Retinal pigment epithelial cell (primary cell): ENCODE data around the gene CMIP.

Experiments
- DNase-seq: peaks from one replicate; pipeline ENCODE4 v3.0.0-alpha.2; 2010; ENCODE audit warnings: low read depth
- H3K4me3 ChIP-seq: 2 replicates; pipeline ENCODE4 v1.5.1; 2011; ENCODE audit warnings: mild to moderate bottlenecking, low read length, control low read depth, moderate library complexity
- CTCF ChIP-seq: conservative IDR thresholded peaks from 2 replicates; pipeline ENCODE4 v1.5.1; 2011; ENCODE audit warnings: low read depth, low read length, control low read depth, inconsistent platforms

CMIP gene

DNA sequence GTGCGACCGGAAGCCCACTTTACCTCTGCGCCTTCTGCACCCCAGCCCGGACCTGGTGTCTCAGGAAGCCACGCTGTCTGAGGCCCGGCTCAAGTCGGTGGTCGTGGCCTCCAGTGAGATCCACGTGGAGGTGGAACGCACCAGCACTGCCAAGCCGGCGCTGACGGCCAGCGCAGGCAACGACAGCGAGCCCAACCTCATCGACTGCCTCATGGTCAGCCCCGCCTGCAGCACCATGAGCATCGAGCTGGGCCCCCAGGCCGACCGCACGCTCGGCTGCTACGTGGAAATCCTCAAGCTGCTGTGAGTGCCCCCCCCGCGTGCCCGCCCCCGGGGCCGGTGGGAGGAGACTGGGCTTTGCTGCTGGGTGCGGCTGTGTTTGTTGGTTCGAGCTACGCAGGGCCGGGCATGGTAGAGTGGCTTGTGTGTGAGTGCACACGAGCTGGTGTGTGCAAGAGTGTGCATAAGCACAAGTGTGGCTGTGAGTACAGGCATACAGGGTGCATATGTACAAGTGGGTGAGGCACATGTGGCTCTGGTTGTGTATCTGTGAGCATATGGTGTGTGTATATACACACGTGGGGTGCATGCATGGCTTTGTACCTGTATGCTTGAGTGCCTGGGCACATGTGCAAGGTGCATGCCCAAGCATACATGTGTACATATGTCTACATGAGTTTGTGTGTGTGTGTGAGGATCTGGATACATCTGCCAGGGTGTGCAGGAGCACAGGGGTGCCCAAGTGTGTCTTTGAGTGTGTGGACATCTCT is 233.9 kb downstream of the CMIP start:
- DNase-seq = no peak
- no peak for TF ChIP-seq CTCF

GRCh38 chr16:81679721-81680430 is 235.3 kb downstream of the CMIP start:
- no peak for TF ChIP-seq CTCF
- no peak for DNase-seq
- H3K4me3 ChIP-seq = no peak overlapping the region

More for the DNA sequence above, 233.9 kb downstream of the CMIP start:
- H3K4me3 ChIP-seq = no peak overlapping the region

GRCh38 chr16:81680444-81681275 is 236.1 kb downstream of the CMIP start:
- DNase-seq = no peak
- no peak overlapping the region for H3K4me3 ChIP-seq
- TF ChIP-seq CTCF = no peak

DNA sequence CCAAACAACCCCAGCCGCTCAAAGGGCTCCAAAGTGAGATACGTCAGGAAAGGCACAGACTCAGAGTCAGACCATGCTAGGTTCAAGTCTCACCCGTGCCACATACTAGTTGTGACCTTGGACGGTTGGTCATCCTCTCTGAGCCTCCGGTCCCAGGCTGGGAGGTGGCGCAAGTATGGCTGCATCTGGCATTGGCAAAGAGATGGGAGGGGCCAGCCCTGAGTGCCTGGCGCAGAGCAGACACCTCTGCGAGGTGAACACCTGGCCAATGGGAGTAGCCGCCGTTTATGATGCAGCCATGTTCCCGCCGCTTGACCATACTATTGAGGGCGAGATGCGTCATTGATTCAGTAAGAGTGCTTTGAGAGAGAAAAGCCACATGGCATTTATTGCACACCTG is 236.7 kb downstream of the CMIP start:
- no peak overlapping the region for H3K4me3 ChIP-seq
- DNase-seq = no peak
- TF ChIP-seq CTCF = no peak

DNA sequence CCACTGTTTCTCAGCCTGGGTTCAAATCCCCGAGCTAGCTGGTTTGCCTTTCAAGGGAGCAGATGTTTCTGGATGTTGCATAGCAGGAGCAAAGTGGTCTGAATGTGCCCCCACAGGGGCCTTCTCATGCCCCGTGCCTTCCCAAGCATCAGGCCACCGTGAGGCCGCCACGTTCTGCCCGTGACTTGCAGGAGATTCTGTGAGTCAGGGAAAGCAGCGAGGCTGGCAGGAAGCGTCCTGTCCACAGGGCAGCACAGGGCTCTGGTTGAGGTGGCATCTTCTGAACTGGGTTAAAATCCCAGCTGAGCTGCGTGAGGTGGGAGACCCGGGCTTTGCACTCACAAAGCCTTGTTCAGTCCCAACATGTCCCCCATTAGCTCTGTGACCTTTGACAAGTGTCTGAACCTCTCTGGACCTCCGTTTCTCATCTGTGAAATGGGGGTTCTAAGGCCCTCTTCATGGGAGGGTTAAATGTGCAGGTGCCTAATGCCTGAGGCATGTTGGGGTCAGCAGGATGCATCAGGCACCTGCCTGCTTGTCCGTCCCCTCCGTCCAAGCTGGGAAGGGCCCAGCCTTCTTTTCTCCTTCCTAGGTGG is 239.7 kb downstream of the CMIP start:
- no peak overlapping the region for H3K4me3 ChIP-seq
- DNase-seq = no peak
- no peak for TF ChIP-seq CTCF

DNA sequence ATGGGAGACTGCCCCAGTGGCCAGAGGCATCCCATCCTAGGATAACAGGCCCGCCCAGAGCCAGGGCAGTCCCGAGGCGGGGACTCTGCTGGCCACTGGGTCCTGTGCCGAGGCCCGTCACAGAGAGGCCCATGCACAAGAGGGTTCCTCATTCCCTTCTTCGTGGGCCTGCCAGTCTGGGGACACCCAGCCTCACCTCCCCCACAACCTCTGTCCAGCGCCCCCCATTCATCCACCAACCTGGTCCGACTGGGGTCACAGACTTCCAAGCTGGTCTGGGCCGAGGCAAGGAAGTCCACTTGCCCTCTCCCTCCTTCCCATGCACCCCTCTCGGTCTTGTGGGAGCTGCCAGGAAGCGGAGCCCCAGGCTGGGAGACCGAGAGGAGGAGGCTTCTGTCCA is 240.3 kb downstream of the CMIP start:
- no peak for TF ChIP-seq CTCF
- H3K4me3 ChIP-seq = no peak overlapping the region
- no peak for DNase-seq
